ENCODE measurements around the gene GAS2L2.
"Not testable (repeated sequence)": the region's sequence is repeated elsewhere in the genome, so short reads cannot be mapped to it uniquely, and the experiment has no call there.

GAS2L2 gene

DNA sequence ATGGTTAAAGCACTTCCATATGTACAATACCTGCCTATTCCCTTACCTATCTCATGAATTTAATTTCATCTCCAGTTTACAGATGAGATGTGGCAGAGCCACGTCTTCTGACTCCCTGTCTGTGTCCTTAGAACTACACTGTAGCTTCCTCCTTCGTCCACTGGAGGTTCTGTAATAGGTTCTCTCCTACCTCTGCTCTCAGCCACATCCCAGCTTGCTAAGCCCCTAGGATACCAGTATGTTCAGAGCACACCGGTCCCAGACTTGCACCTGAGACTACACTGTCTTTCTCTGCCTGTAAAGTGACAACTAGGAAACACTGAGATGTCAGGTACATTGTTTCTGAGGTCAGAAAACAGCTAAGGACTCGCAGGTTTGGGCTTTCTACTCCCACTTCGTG, 25.4 kb downstream of the GAS2L2 start:
- DNase-seq (ENCODE audit: low spot score): no peak

DNA sequence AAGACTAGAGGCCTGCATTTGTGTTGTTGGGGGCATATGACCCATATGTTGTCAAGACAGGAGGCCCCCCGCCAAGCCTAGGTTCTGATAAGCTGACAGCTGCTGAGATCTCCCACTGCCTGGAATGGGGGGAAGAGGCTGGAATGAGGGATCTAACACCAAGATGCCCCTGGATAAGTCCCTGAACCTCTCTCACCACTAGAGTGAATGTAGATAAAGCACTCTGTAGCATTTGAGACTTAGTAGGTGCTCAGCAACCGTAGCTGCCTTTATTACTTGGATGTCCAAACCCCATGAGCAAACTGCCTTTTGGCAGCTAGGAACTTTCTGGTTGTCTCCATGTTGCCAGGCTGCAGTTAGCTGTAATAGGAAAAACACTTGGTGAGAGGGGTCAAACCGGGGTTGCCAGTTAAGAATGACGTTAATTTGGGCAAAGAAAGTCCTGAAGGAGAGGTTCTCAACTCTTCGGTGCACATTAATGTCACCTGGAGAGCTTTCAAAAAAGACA, 26.0 kb downstream of the GAS2L2 start:
- no peak for DNase-seq (ENCODE audit: low spot score)

DNA sequence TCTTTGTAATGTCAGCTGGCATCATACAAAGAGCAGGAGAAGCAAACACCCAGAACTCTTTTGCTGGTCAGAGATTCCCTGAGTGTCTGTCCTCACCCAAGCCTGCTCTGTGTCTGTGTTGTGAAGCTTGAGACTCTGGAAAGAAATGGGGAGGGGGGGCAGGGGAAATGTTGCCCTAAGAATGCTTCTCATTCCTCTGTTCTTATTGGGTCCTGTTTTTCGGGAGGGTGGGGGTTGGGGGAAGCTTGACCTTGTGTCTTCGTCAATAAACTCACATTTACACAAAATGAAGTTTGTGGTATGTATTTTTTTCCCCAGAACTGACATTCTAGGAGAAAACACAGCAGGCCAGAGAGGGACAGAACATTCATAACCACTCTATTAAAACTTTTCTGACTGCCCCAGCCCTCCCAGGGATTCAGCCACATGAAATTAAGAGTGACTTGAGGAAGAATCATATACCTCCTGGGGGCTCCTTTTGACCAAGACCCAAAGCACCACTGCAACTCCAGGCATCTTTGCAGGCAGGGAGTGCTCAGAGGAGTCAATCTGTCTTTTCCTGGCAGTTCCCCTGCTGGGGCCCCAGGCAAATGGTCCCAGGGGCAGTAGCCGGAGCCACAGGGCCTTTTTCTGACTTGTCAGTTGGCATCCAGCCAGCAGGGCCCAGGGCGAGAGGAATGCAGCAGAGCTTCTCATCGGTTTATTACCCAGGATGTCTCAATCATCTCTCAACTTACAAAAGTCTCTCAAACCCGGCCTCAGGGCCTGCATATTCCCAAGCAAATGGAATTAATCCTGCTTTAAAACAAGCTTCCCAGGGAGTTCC, 26.7 kb downstream of the GAS2L2 start:
- peak; percentile 85 for DNase-seq (ENCODE audit: low spot score)

DNA sequence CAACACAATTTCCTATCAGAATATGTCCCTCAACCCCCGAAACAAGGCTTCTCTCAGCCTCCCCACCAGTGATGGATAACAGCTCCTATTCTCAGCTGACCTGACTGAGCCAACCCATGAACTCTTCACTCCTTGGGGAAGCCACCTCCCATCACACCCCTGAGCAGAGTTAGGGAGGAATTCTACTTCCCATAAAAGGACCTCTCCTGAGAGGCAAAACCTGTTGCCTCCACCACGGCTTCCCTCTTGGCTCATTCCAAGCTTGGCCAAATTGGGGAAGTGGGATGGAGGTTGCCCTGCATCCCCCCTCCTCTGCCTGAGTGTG, 27.3 kb downstream of the GAS2L2 start:
- no peak for DNase-seq (ENCODE audit: low spot score)

DNA sequence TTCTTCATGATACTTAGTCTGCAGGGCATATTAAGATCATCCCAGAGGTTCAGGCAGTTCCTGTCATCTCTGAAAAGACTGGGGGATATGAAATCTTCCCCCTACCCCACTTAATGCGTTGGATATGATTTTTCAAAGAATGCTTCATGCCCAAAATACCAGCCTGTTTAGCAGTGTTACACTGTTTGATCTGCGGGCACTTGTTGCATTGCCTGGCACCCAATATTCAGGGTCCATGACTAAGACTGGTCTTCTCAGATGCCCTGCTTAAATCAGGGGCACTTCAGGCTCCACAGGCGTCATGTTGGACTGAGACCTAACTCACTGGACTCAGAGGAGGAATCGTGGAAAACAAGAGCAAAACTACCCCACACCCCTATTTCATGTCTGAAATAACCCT, 28.0 kb downstream of the GAS2L2 start:
- no peak for DNase-seq (ENCODE audit: low spot score)

DNA sequence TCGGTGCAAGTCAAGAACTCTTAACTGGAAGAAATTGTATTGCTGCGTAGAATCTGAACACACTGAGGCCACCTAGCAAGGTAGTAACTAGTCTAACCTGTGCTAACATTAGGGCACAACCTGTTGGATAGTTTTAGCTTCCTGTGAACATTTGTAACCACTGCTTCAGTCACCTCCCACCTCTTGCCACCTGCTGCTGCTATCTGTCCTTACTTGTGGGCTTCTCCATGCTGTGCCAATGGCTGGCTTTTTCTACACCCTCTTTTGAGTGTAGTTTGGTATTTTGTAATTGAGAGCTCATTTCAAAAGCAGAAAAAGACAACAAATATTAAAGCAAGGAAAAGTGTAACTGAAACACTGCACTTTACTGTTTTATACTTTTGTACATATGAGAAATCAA, 29.3 kb downstream of the GAS2L2 start:
- DNase-seq (ENCODE audit: low spot score): no peak

DNA sequence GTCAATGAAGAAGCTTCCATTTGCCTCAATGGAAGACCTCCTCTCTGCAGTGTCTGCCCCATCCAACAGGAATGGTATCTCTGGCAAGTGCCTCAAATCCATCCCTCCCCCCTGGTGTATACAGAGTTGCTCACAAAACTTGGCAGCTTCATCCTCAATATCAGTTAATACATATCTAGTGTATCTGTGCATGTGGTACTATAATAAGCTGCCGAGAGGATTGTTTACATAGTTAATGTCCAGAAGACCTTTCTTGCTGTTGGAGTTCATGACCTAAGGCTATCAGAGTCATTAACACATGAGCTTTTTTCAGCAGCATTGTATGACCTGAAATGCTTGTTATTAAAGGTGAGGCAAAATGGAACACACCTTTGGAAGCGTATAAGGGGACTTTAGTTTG, 35.6 kb downstream of the GAS2L2 start:
- no peak for DNase-seq (ENCODE audit: low spot score)

DNA sequence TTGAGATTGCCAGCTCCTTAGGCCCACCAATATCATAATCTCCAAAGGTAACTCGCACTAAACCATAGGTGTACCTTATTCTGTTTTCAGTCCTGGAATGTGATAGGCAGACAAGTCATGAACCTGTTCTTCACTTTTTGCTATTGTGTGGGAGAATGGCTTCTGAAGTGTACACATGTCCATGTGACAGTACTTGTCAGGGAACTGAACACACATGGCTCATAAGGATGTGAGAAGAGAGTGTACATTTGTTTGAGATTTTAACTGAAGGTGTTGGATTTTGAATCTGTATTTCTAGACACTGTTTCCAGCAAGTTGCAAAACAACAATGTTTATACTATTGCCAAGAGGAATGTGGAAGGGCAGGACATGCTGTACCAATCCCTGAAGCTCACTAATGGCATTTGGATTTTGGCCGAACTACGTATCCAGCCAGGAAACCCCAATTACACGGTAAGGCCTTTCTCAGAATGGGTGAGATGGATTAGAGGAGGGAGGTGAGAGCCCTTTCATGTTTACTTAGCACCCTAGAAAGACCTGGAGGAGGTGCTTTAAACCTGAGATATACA, 36.1 kb downstream of the GAS2L2 start:
- no peak for DNase-seq (ENCODE audit: low spot score)

DNA sequence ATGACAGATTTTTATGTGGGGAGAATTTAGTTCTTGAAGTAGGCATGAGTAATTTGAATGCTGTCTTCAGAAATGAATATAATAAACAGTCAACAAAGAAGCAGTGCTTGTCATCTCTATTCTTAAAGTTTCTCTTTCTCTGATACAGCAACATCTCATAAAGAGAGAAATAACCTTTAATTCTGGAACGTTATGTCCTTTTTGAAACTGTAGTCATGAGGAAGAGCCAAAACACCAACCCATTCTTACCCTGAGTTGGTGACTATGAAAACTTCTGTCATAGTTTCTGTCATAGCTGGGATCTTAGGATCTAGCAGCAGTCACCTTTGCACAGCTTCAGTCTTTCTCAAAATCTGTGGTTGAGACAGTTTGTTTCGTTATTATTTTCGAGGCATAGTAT, 36.9 kb downstream of the GAS2L2 start:
- DNase-seq (ENCODE audit: low spot score): no peak

DNA sequence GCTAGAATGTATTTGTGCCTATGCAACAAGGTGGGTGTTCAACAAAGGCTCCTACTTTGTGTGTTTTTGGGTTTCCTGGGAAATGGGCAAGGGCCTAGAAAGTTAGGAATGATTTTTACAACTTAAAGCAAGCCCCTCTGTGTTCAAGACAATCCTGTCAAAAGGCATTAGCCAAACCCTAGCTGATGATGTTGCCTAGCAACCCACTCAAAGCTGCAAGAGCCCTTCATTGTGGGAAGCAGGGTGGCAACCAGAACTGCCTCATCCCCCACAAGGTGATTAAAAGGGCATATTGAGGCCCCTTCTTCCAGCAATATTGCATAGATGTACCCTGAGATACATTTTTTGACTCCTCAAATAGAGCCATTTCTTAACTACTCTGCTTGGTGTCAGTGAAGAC, 37.6 kb downstream of the GAS2L2 start:
- DNase-seq (ENCODE audit: low spot score): no peak

DNA sequence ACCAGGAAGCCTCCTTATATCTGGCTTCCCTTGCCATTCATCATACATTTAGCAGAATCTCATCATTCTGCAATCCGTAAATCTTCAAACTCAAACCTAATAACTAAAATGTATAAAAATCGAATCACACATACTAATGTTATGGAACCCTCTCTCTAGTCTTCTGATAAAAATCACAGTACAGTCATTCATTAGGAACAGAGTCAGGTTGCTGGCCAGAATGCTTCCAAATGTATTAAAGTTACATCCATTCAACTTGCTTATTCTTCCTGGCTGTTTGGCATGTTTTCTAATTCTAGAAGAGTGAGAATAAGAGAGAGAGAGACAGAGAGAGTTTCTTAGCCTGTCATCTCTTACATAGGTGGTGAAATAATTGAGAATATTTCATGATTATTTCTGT, 38.1 kb downstream of the GAS2L2 start:
- no peak for DNase-seq (ENCODE audit: low spot score)

DNA sequence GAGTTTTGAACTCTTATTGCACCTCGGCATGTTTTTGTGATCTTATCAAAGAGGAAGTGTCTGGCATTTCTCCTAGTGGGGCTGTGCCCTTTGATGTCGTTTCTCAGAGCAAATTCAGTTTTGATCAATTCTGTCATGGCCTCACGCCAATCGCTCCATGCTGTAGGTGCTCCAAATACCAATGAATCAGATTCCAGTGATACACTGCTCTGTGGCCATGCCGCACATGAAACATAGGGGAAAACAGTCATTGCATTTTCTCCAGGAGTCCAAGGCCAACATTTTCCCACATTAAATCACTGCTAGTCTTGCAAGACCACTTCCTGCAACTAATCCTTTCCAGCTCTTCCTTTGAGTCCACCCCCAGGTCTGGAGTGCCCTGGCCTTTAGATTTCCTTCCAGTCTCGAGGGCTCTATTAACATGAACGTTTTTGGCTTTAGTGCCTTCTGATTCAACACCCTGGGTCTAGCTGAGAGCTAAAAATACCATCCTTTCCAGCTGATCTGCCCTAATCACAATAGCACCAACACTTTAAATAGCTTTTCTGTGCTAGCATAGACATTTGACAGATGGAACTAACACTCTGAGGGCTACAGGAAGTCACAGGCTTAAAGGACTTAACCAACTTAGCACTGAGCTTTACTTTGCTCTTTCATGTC, 39.8 kb downstream of the GAS2L2 start:
- DNase-seq (ENCODE audit: low spot score): peak; percentile 63

DNA sequence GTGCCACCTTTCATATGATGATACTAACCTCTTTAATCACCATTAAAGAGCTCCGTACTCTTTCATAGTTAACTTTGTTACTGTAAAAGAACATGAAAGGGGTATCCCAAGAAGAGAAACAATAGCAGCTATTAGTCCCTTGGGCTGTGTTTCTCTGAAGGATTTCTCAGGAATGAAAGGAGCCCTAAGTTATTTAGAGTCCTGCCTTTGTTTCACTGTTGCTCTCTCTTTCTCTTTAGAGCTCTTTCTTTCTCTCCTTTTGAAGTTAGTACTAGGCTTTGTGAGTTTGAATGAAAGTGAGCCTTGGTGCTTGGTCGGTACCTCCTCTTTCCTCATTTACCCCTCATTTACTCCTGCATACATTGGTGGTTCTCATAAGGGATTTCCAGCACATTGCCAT, 42.1 kb downstream of the GAS2L2 start:
- no peak for DNase-seq (ENCODE audit: low spot score)

DNA sequence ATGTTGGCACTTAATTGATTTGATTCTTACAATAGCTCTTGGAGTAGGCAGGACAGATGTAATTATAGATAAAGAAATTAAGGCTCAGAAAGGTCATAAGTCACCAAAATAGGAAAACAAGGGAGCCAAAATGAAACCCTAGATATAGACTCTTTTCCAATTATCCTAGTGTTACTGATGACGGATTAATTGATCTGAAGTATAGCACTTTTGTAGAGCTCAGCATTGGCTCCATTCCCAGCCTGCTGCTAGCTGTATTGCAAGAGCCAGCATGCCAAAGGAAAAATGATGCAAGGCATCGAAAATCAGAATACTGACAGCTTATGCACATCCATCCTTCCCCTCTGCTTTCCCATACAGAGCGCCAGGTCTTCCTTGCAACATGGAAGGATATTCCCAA, 43.2 kb downstream of the GAS2L2 start:
- no peak for DNase-seq (ENCODE audit: low spot score)

DNA sequence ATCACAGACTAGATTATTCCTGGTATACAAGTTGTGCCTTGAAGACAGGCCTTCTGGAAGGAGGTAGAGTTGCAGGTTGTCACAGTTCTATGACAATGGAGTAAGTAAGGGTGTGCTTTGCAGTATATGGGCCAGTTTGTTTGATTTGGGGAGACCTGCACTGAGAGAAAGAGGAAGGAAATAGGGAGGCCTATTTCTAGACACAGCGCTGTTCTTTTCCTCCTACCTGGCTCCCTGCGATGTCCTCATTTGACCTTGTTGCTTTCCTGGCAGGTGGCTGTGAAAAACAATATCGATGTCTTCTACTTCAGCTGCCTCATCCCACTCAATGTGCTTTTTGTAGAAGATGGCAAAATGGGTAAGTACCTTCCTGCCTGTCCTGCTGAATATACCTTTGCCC, 44.1 kb downstream of the GAS2L2 start:
- no peak for DNase-seq (ENCODE audit: low spot score)

DNA sequence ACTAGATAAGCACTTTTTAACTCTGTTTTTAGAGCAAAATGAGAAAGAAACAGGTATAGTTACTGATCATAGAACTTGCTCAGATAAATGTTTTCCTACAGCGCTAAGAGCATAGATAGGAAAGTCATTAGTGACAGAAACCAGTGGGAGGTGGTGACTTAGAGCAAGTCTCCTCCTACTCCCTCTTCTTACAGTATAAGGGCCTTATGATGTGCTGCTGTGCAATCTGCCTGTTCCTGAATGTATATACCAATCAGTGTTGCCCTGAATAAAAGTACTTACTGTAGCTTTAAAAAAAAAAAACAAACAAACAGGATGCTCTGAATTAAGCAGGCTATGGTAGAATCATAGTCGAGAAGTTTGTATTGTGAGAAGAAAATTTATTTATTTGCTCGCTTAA, 44.9 kb downstream of the GAS2L2 start:
- DNase-seq (ENCODE audit: low spot score): no peak

DNA sequence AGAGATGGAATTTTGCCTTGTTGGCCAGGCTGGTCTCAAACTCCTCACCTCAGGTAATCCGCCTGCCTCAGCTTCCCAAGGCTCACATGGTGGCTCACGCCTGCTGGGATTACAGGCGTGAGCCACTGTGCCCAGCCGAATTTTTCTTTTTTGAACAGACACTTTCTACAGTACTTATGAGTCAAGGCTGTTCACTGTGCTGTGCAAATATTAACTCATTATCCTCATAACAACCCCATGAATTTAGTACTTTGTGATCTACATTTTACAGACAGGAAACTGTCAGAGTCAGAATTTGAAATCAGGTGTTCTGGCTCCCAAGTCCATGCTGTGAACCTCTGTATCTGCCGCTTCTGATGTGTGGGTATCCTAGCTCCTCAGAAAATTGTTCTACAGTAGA, 47.3 kb downstream of the GAS2L2 start:
- no peak for DNase-seq (ENCODE audit: low spot score)

DNA sequence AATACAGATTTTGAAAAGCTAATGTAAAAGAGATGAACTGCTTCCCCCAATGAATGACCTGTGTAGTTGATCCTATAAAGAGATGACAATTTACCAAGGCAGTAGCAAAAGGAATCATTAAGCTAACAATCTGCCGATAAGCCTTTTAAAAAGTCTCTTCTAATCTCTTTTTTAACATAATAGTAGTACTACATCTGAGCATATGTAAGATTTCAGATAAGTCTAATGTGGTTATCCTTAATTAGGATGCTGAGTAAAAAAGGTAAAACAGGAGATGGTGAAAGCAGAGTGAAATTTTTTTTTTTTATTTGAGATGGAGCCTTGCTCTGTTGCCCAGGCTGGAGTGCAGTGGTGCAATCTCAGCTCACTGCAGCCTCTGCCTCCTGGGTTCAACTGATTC, 47.8 kb downstream of the GAS2L2 start:
- no peak for DNase-seq (ENCODE audit: low spot score)

DNA sequence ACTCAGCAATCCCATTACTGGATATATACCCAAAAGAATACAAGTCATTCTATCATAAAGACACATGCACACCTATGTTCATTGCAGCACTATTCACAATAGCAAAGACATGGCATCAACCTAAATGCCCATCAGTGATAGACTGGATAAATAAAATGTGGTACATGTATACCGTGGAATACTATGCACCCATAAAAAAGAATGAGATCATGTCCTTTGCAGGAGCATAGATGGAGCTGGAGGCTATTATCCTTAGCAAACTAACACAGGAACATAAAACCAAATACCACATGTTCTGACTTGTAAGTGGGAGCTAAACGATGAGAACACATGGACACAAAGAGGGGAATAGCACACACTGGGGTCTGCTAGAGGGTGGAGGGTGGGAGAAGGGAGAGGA, 49.7 kb downstream of the GAS2L2 start:
- not testable (repeated sequence) for DNase-seq (ENCODE audit: low spot score)

DNA sequence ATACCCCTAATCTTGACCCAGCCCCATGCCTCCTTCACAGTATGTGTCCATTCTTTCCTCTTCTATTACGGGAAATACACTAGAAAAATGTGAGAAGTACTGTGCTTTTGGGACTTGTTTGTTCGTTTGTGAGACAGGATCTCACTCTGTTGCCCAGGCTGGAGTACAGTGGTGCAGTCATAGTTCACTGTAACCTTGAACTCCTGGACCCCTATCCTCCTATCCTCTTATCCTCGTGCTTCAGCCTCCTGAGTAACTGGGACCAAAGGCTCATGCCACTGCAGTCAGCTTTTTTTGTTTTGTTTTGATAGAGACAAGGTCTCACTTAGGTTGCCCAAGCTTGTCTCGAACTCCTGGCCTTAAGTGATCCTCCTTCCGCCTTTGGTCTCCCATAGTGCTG, 51.5 kb downstream of the GAS2L2 start:
- DNase-seq (ENCODE audit: low spot score): no peak

DNA sequence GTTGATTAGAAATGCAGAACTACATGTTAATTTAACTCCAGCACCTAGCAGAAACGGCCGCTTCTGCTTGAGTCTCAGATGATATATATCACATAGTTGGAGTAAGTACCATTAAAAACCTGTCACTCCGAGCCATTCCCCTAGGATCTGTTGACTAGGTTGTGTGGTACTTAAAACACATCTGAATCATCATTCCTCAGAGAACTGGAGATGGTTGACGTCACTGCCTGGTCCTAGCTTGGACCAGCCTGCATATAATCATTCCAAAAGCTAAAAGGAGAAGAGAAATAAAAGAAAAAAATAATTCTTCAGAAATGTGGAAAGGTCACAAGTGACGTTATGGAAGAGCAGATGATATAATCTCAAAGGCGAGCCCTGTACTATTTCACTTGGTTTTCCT, 52.9 kb downstream of the GAS2L2 start:
- no peak for DNase-seq (ENCODE audit: low spot score)

DNA sequence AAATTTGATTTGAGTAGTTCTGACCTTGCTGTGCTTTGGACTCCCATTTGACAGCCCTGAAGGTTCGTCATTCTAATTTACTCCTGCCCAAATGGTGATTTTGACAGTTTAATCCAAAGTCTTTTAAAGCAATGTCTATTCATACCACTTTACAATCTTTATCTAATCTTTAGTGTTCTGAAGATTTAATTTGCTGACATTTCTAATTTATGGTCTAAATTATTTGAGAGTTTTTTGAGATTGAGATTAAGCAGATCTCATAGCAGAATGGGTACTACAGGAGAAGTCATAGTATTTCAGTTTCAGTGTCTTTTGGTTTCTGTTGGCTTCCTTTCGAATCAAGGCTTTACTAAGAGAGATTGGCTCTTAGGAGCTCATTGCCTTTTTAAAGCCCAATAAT, 54.2 kb downstream of the GAS2L2 start:
- DNase-seq (ENCODE audit: low spot score): no peak

DNA sequence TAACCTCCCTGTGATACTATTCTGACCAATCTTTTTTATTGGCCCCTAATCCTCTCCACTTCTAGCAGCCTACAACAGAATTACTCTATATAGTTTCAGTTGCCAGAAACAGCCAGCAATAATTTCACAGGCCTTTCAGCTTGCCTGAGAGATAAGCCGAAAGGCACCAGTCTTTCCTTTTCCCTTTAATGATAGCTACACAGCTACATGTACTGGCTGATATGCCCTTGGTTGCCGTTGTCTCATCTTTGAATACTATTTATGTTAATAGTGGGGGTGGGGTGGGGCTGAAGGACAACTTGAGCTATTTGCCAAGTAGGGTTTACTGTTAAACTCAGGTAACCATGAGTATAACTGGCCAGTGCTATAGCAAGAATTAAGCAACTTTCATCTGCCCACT, 57.4 kb downstream of the GAS2L2 start:
- DNase-seq (ENCODE audit: low spot score): no peak

DNA sequence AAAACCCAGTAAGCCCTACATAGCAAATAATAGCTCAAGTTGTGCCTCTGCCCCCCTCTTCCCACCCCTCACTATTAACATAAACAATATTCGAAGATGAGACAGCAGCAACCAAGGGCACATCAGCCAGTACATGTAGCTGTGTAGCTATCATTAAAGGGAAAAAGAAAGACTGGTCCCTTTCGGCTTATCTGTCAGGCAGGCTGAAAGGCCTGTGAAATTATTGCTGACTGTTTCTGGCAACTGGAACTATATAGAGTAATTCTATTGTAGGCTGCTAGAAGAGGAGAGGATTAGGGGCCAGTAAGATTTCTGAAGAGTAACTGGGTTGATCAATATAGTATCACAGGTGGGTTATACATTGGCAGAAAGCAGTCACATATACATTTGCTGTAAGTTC, 58.1 kb downstream of the GAS2L2 start:
- no peak for DNase-seq (ENCODE audit: low spot score)

All from hepatic stellate cell (primary cell).